ENCODE data around the gene IKBIP. TPM values are rescaled to one million over a fixed set of nuclear protein-coding genes. Genes with fewer than 3 reads are reported as not detected.
"Not testable (repeated sequence)": the region's sequence is repeated elsewhere in the genome, so short reads cannot be mapped to it uniquely, and the experiment has no call there.

The IKBIP gene
- polyA plus RNA-seq, 4 donors = 18.6 to 26.9 (median 26.2) TPM

DNA sequence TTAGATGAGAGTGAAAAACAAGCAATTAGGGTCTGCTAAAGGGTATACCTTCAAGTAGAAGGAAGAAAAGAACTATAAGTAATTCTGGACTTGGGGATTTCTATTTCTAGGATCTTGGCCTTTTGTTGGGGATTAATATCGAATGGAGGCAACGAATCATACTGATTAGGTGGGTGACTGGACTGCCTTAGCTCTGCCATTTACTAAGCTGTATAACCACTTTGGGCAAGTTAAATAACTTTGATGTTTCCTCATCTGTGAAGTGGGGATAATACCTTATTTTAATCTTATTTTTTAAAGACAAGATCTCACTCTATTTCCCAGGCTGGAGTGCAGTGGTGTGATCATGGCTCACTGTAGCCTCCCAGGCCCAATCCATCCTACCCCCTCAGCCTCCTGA is 6.6 kb downstream of the IKBIP start:
- no peak for DNase-seq (ENCODE audit: low read depth in 4 of 4, low spot score in 2 of 4)

DNA sequence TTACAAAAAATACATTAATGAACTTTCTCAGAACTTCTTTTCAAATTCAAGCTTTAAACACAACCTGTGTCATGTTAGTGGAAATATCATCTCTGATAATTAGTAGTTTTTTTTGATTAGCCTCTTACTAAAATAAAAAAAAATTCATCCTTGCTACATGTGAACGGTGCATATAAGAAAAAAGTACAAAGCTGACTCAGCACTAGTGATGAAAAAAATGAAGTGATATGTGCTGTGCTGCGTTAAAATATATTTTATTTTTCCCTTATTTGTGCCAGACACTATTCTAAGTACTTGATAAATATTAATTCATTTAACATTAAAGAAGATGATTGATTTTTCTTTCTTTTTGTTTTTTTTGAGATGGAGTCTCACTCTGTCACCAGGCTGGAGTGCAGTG is 7.5 kb downstream of the IKBIP start:
- DNase-seq (ENCODE audit: low read depth in 4 of 4, low spot score in 2 of 4) = no peak

DNA sequence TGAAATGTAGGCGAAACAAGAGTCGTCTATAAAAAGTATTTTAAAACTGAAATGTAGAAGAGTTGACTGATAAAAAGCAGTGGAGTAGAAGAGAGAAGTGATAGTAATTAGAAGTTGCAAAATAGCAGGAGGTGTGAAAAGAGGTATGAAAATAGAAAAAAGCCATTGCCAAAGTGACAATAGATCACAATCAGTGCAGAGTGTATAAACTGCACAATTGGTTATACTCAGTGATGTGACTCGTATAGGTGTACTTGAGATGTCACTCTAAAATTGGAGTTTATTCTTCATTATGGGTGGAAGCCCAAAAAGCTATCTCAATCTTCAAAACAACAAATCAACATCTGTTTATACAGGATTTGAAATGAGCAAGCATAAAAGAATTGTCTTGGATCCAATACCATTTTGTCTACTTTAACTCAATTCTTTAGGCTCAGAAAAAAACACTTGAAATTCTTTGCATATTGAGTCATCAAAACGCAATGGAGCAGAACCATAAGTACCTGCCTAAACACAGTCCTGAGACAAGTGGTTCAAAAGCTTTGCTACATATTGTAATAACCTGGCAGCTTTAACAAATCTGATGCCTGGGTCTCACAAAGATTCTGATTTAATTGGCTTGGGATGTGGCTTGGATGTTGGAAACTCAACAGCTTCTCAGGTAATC is 8.8 kb downstream of the IKBIP start:
- no peak for DNase-seq (ENCODE audit: low read depth in 4 of 4, low spot score in 2 of 4)

DNA sequence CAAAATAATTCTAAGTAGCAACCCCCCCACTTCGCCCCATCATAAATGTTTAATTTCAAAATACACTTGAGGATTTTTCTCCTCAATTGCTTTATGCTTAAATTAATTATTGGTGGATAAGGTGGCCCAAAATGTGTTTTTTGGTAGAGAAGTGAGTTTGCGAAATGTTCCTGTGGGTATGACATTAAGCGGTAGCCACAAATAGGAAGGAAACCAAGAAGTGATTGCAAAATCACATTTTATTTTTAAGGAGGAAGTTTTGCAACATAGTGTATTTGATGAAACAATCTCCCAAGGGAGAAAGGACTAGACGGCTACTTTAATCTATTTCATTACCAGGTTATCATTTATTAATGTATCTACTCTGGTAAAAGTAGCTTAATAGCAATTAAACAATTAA is 25.6 kb downstream of the IKBIP start:
- no peak for DNase-seq (ENCODE audit: low read depth in 4 of 4, low spot score in 2 of 4)

DNA sequence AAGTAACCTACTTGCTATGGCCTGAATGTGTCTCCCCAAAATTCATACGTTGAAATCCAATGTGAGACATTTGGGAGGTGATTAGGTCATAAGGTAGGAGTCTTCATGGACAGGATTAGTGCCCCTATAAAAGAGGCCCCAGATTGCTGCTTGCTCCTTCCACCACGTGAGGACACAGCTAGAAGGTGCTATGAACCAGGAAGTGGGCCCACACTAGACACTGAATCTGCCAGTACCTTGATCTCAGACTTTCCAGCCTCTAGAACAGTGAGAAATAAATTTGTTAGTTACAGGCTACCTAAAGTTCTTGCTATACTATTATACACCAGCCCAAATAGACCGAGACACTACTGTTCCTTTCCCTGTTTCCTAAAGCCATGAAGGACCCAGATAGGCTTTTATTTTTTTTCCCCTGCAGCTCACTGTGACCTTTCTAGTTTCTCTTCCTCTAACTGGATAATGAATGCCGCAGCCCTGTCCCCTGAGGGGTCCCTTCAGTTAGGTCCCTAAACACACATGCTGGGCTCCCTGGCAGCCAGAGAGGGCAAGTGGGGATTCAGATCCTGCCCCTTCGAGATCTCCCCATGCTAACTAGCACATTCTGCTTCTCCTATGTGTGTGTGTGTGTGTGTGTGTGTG is 31.8 kb downstream of the IKBIP start:
- DNase-seq (ENCODE audit: low read depth in 4 of 4, low spot score in 2 of 4) = no peak

GRCh38 chr12:98610596-98610995 is 34.0 kb downstream of the IKBIP start:
- DNase-seq (ENCODE audit: low read depth in 4 of 4, low spot score in 2 of 4) = no peak

- no peak for DNase-seq (ENCODE audit: low read depth in 4 of 4, low spot score in 2 of 4)
Measured at GRCh38 chr12:98606359-98606988, 38.1 kb downstream of the IKBIP start.

DNA sequence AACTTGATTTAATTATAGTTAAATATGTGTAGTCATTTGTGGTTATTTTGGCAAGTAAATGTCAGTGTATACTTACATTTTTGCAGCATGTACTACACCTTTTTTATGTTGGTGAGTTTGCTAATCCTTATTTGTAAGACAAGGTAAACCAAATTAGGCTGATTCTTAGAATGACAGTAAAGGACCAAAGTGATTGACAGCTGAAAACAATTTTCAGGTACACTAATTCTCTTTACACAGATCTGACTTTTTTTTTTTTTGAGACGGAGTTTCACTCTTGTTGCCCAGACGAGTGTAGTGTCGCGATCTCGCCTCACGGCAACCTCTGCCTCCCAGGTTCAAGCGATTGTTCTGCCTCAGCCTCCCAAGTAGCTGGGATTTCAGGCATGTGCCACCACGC is 42.7 kb downstream of the IKBIP start:
- no peak for DNase-seq (ENCODE audit: low read depth in 4 of 4, low spot score in 2 of 4)

DNA sequence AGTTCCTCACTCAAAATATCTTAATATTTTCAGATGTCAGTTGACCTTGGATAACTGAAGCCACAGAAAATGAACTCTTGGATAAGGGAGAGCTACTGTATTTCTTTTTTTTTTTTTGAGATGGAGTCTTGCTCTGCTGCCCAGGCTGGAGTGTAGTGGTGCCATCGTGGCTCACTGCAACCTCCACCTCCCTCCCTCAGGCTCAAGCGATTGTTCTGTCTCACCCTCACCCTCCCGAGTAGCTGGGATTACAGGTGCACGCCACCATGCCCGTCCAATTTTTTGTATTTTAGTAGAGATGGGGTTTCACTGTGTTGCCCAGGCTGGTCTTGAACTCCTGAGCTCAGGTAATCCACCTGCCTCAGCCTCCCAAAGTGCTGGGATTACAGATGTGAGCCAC is 47.3 kb downstream of the IKBIP start:
- not testable (repeated sequence) for DNase-seq (ENCODE audit: low read depth in 4 of 4, low spot score in 2 of 4)

DNA sequence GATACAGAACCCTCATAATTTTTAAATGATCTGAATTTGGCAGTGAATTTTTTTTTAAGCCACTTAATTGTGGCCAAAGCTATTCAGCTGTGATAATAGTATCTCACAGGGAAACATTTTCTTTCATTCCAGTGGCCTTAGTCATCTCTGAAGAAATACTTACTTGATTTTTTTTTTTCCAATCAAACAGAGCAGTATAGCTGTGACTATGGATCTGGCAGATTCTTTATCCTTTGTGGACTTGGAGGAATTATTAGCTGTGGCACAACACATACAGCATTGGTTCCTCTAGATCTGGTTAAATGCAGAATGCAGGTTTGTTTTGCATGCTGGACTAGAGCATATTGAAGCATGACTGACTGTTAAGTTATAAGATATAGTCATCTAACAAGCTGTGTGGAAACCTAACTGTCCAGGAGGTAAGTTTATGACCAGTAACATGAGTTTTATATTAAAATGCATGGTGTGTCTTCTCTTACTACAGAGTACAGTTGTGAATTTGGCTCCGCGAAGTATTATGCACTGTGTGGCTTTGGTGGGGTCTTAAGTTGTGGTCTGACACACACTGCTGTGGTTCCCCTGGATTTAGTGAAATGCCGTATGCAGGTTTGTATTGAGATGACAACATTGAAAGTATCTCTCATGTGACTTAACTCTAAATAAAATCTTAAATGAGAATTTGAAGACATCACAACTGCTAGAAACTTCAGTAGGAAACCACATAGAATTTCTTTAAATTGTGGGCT is 49.2 kb downstream of the IKBIP start:
- no peak for DNase-seq (ENCODE audit: low read depth in 4 of 4, low spot score in 2 of 4)

DNA sequence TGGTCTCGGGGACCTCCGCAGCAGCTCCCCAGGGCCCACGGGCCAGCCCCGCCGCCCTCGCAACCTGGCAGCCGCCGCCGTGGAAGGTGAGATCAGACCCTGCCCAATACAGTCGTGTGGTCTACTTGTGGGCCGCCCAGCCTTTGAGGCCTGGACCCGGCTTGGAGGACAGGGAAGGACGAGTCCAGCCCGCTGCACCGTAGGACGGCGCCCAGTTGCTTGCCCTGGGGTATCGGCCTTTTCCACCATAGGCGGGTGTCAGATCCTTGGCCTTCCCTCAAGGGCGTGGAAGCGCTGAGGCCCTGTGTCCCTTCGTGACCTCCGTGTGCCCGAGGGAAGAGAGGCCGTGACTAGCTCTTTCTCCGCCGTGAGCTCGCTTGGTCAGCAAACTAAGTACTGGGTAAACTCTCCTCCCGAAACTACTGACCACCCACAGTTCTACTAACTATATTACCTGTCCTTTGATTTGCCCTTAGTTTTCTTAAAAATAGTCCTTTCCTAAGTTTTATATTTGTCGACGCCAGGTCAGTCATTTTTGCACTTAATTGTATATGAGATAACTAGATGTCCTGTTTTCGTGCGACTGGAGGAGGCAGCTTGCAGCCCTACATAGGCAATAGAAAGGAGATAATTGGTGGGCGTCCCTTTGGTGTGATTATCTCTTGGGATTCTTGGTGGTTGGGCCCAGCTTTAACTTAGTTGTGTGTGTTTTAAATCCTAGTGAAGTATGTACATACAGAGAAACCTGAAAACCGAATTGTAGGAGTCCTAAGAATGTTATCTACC is 50.3 kb downstream of the IKBIP start:
- peak in 1 of 4 donors; percentile 41 for DNase-seq (ENCODE audit: low read depth in 4 of 4, low spot score in 2 of 4)

DNA sequence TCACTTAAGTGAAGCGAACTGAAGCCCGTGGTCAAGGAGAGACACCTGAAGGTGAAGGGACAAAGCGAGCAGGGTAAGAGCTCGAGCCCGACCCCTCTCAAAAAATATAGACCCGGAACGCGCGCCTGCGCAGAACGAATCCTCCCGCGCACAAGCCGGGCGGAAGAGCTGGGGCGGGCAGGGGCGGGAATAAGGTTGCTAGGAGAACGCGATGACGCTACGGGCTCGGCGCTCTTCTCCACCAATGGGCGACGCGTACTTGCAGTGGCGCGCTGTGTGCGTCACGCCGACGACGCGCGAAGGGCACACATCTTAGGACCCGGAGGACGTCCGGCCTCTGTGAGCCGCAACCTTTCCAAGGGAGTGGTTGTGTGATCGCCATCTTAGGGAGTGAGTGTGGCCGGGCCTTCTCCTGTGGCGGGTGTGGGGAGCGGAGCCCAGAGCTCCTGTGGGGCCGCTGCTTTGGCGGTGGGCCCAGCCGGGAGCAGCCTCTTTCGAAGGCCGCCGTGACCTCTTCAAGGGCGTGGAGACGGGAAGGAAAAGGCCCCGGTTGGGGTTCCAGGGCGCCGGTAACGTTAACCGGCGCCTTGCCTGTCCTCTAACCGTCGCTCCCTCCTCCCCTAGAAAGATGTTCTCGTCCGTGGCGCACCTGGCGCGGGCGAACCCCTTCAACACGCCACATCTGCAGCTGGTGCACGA is 51.1 kb downstream of the IKBIP start, which contains the start of gene SLC25A3:
Gene SLC25A3 (plus strand): TSS at position 336 of the 699 bp plus-strand sequence. CDS start 293 bp downstream, at position 629.
- peak; percentile 87 to 96 (median 94) for DNase-seq (ENCODE audit: low read depth in 4 of 4, low spot score in 2 of 4)

GRCh38 chr12:98592825-98593322 is 51.7 kb downstream of the IKBIP start:
- no peak for DNase-seq (ENCODE audit: low read depth in 4 of 4, low spot score in 2 of 4)

GRCh38 chr12:98591209-98591608 is 53.4 kb downstream of the IKBIP start:
- DNase-seq (ENCODE audit: low read depth in 4 of 4, low spot score in 2 of 4) = no peak

GRCh38 chr12:98587084-98587483 is 57.5 kb downstream of the IKBIP start:
- DNase-seq (ENCODE audit: low read depth in 4 of 4, low spot score in 2 of 4) = no peak

GRCh38 chr12:98582093-98582492 is 62.5 kb downstream of the IKBIP start:
- DNase-seq (ENCODE audit: low read depth in 4 of 4, low spot score in 2 of 4) = no peak

DNA sequence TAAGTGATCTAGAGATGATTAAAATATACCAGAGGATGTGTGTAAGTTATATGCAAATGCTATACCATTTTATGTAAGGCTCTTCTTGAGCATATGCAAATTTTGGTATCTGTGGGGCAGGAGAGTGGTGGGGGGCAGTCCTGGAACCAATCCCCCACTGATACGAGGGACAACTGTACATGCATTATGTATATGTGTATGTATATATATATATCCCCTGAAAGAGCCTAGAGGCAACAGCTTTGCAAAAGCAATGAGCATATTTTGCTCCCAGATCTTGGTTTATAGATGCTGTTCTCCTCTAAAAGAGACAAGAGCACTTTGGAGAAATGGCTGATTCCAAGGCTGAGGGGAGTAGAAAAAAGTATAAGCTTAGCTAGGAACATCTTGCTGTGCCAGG is 63.5 kb downstream of the IKBIP start:
- DNase-seq (ENCODE audit: low read depth in 4 of 4, low spot score in 2 of 4) = no peak

DNA sequence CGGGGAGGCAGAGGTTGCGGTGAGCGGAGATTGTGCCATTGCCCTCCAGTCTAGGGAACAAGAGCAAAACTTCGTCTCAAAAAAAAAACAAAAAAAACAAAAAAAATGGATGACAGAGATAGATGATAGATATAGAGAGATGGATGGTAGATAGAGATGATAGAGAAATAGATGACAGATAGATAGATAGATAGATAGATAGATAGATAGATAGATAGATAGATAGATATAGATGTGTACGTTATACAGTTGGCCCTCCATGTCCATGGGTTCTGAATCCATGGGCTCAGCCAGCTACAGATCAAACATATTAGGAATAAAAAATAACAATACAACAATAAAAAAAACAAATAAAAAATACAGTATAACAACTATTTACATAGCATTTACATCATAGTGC is 63.9 kb downstream of the IKBIP start:
- no peak for DNase-seq (ENCODE audit: low read depth in 4 of 4, low spot score in 2 of 4)

DNA sequence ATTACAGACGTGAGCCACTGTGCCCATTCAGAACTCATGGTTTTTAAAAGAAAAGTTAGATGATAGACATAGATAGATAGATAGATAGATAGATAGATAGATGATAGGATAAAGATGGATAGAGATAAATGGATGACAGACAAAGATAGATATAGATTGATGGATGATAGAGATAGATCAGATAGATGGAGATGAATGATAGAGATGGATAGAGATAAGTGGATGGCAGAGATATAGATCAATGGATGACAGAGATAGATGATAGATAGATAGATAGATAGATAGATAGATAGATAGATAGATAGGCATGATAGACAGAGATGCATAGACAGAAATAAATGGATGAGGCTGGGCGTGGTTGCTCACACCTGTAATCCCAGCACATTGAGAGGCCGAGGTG is 64.8 kb downstream of the IKBIP start:
- DNase-seq (ENCODE audit: low read depth in 4 of 4, low spot score in 2 of 4) = no peak

DNA sequence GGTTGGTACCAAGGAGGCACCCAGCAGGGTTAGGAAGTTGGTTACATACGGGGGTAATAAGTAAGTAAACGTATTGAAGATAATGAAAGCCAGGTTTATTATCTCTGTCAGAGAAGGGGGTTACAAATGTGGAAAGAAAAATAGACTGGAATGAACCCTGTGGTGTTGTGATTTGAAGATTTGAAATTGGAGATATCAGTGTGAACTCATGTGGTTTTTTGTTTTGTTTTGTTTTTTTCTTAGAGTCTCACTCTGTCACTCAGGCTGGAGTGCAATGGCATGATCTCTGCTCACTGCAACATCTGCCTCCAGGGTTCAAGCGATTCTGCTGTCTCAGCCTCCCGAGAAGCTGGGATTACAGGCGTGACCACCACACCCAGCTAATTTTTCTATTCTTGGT is 65.2 kb downstream of the IKBIP start:
- DNase-seq (ENCODE audit: low read depth in 4 of 4, low spot score in 2 of 4) = no peak

Measured in left renal cortex interstitium (tissue), 4 donors.